WERI-Rb-1 (cell line): ENCODE data around the gene WDR45.

Source experiments
- DNase-seq: peaks from one replicate; pipeline ENCODE4 v3.0.0-alpha.2; 2020
- H3K27ac ChIP-seq: fragments of 250-450 bp; sonication (Bioruptor Pico); 2 replicates; pipeline ENCODE4 v1.5.1; 2020; ENCODE audit warnings: mild to moderate bottlenecking, moderate library complexity
- H3K27me3 ChIP-seq: fragments of 250-450 bp; sonication (Bioruptor Pico); 2 replicates; pipeline ENCODE4 v1.5.1; 2021; ENCODE audit warnings: mild to moderate bottlenecking, low read depth, moderate library complexity; ENCODE audit not compliant: insufficient read depth, severe bottlenecking
- H3K36me3 ChIP-seq: fragments of 250-450 bp; sonication (Bioruptor Pico); 2 replicates; pipeline ENCODE4 v1.5.1; 2020; ENCODE audit warnings: mild to moderate bottlenecking, moderate library complexity
- H3K4me3 ChIP-seq: 2 replicates; pipeline ENCODE4 v1.5.1; 2011; ENCODE audit warnings: low read depth, mild to moderate bottlenecking, control low read depth, low read length
- H3K9me3 ChIP-seq: fragments of 250-450 bp; sonication (Bioruptor Pico); 2 replicates; pipeline ENCODE4 v1.5.1; 2021; ENCODE audit warnings: mild to moderate bottlenecking, moderate library complexity; ENCODE audit not compliant: severe bottlenecking
- CTCF ChIP-seq: IDR thresholded peaks from 2 replicates; pipeline ENCODE4 v1.5.1; 2011; ENCODE audit warnings: low read depth, mild to moderate bottlenecking, control low read depth, inconsistent platforms, low read length

Gene WDR45

GRCh38 chrX:49042581-49043219 is 37.0 kb downstream of the WDR45 start:
- no peak for DNase-seq
- peaks cover 7% of the 10 kb centered on the region for H3K27me3 ChIP-seq
- peak overlapping the region; percentile 78 for H3K27ac ChIP-seq
- TF ChIP-seq CTCF: no peak
- H3K4me3 ChIP-seq: peak overlapping the region; percentile 65
- no peaks in the 10 kb centered on the region for H3K9me3 ChIP-seq
- peaks cover 6% of the 10 kb centered on the region; the same call in 1 of the 2 replicates for H3K36me3 ChIP-seq

DNA sequence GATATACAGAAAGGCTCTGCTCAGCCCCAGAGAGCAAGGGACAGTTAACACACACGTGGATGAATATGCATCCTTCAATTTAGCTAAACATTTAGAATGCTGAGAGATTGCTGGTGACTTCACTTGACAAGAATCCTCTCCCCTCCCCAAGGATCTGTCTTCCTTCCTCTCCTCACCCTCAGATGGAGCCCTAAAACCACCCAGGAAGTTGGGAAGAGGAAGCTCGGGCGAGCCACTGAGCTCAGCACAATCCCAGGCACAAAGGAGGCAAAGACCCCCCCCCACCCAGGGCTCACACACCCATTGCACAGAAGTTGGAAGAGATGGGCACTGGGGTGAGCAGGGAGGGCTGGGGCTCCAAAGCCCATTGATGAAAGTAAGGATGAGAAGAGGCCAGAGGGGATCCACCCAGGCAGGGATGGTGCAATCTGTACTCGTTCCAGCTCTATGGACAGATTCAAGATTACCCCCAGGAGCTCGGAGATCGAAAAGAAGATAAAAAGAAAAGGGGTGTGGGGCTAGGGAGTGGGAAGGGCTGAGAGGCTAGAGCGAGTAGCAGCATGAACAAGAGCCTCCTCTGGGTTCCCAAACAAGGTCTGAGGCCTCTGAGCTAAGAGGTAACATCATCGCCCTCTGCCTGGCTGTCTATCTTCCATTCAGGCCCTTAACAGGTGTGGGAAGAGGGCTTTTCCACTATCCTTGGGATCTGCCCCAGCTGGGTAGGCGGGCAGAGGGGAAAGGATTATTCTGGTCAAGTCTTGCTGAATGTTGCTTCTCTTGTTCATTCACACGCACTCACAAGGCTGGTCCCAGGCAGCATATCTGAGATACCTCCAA is 37.7 kb downstream of the WDR45 start:
- Histone ChIP-seq H3K27ac (peak overlapping the region; percentile 78), H3K4me3 (peak overlapping the region; percentile 65), H3K36me3 (peaks cover 7% of the 10 kb centered on the region), H3K9me3 (no peaks in the 10 kb centered on the region), H3K27me3 (peaks cover 7% of the 10 kb centered on the region)
- TF ChIP-seq CTCF: no peak
- peak; percentile 52 for DNase-seq

DNA sequence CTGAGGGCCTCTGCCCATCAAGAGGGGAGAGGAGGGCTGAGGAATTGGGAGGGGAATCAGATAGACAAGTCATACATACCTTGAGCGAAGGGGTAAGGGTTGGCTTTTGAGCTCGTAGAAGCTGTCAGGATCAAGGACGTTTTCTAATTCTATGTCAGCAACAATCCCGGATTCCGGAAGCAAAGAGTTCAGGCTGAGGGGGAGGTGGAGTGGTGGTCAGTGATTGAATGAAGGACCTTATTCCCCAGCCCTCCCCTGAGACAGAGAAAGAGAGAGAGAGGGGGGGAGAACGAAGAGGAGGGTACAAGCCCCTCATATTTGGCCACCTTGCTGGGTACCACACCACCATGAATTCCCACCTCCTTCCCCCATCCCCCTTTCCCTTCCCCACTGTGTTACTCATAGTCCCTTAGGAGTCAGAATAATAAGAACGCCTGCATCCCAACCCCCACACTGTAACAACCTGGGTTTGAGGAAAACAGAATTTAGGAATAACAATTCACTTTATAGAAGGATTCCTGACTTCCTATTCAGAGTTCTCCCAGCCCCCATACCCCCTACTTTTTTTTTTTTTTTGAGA is 39.2 kb downstream of the WDR45 start:
- Histone ChIP-seq H3K36me3 (peaks cover 13% of the 10 kb centered on the region), H3K4me3 (no peak overlapping the region), H3K9me3 (no peaks in the 10 kb centered on the region), H3K27ac (no peak overlapping the region), H3K27me3 (peaks cover 5% of the 10 kb centered on the region)
- DNase-seq: no peak
- no peak for TF ChIP-seq CTCF

DNA sequence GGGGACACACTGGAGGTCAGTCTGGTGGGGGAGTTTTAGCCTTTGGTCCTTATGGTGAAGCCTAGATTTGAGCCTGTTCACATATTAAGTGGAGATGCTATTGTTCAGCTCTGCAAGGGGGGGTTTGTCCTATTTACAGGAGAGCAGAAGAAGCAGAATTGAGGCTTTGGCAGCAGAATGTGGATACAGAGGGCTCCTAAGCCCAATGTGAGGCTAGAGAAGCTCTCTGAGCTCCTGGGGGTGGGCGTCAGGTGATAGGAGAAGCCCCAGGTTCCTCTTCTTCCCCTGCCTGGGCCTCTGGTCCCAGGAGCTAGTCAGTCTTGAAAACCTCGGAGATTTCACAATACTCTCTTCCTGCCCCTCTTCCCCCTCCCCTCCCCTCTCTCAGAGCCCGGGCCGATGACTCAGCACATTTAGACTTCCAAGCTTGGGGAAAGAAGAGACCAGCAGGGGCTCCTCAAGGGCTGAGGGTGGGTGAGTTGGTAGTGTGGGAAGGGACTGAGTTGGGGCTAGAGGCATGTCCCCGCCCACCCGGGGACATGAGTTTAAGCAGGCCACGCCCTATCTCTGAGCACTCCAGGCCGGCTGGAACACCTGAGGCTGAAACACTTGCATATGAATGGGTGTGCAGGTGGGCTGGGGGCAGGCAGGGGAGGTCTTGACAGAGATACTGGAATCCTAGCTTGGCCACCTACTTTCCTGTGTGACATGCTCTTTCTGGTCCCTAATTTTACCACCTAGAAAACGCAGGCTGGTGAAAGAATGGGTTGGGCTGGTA is 39.9 kb downstream of the WDR45 start:
- Histone ChIP-seq H3K4me3 (no peak overlapping the region), H3K27ac (no peak overlapping the region; the same call in 1 of the 2 replicates), H3K27me3 (peaks cover 5% of the 10 kb centered on the region), H3K36me3 (peaks cover 13% of the 10 kb centered on the region), H3K9me3 (no peaks in the 10 kb centered on the region)
- TF ChIP-seq CTCF: no peak
- DNase-seq: peak; percentile 67

- Histone ChIP-seq H3K36me3 (peaks cover 15% of the 10 kb centered on the region), H3K27ac (no peak overlapping the region), H3K4me3 (no peak overlapping the region), H3K27me3 (peaks cover 2% of the 10 kb centered on the region), H3K9me3 (no peaks in the 10 kb centered on the region)
- DNase-seq: no peak
- no peak for TF ChIP-seq CTCF
These were observed 41.7 kb downstream of the WDR45 start for GRCh38 chrX:49037883-49038475.
